PFSK-1 (cell line): ENCODE data around the gene ATP6V1A.

Experiments used
- POLR2AphosphoS5 ChIP-seq: IDR thresholded peaks from 2 replicates; pipeline ENCODE4 v1.6.1; 2012; ENCODE audit warnings: low read depth, mild to moderate bottlenecking, control low read depth, low read length, moderate library complexity
- SIN3A ChIP-seq: IDR thresholded peaks from 2 replicates; pipeline ENCODE4 v1.6.1; 2012; ENCODE audit warnings: mild to moderate bottlenecking, low read length, moderate library complexity, borderline replicate concordance; ENCODE audit not compliant: insufficient read depth
- TAF1 ChIP-seq: IDR thresholded peaks from 2 replicates; pipeline ENCODE4 v1.6.1; 2012; ENCODE audit warnings: low read length, control low read depth, borderline replicate concordance; ENCODE audit not compliant: insufficient read depth
- TF ChIP-seq, protein P1 (sequence below), 2 experiments: IDR thresholded peaks; 2 replicates each; pipeline versions ENCODE4 v1.6.1 to v1.8.0; 2011 to 2012; ENCODE audit warnings: low read depth in 2 of 2, low read length in 2 of 2, control low read depth in 1 of 2, inconsistent platforms in 1 of 2, mild to moderate bottlenecking in 1 of 2, moderate library complexity in 1 of 2; ENCODE audit not compliant: insufficient read depth in 1 of 2

- TF ChIP-seq TAF1 (no peak), POLR2AphosphoS5 (no peak), SIN3A (no peak)
- TF ChIP-seq, protein P1, sequence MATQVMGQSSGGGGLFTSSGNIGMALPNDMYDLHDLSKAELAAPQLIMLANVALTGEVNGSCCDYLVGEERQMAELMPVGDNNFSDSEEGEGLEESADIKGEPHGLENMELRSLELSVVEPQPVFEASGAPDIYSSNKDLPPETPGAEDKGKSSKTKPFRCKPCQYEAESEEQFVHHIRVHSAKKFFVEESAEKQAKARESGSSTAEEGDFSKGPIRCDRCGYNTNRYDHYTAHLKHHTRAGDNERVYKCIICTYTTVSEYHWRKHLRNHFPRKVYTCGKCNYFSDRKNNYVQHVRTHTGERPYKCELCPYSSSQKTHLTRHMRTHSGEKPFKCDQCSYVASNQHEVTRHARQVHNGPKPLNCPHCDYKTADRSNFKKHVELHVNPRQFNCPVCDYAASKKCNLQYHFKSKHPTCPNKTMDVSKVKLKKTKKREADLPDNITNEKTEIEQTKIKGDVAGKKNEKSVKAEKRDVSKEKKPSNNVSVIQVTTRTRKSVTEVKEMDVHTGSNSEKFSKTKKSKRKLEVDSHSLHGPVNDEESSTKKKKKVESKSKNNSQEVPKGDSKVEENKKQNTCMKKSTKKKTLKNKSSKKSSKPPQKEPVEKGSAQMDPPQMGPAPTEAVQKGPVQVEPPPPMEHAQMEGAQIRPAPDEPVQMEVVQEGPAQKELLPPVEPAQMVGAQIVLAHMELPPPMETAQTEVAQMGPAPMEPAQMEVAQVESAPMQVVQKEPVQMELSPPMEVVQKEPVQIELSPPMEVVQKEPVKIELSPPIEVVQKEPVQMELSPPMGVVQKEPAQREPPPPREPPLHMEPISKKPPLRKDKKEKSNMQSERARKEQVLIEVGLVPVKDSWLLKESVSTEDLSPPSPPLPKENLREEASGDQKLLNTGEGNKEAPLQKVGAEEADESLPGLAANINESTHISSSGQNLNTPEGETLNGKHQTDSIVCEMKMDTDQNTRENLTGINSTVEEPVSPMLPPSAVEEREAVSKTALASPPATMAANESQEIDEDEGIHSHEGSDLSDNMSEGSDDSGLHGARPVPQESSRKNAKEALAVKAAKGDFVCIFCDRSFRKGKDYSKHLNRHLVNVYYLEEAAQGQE (IDR thresholded peaks at IDR 0.05; ENCODE audit: insufficient read depth in 1 of 2, low read depth in 2 of 2, low read length in 2 of 2): no peak
These were observed 105.7 kb downstream of the ATP6V1A start for GRCh38 chr3:113852506-113852905.
